Transverse colon (tissue), 4 donors: Measurements from ENCODE around the gene SORCS3. TPM values are rescaled to one million over a fixed set of nuclear protein-coding genes. Genes with fewer than 3 reads are reported as not detected.

Source experiments
- DNase-seq: peaks from one replicate; pipeline ENCODE4 v3.0.0-alpha.2; 2019
- H3K27ac ChIP-seq, 4 donors: fragments of 200-600 bp; sonication (generic); 2 replicates each; pipeline ENCODE4 v1.5.1; 2016 to 2018; ENCODE audit warnings: inconsistent platforms in 4 of 4
- H3K27me3 ChIP-seq: fragments of 200-600 bp; sonication (generic); 2 replicates; pipeline ENCODE4 v1.5.1; 2017; ENCODE audit warnings: inconsistent platforms
- H3K36me3 ChIP-seq, 4 donors: fragments of 200-600 bp; sonication (generic); 2 replicates each; pipeline ENCODE4 v1.5.1; 2017 to 2019; ENCODE audit warnings: inconsistent platforms in 4 of 4
- H3K4me1 ChIP-seq, 4 donors: fragments of 200-600 bp; sonication (generic); 2 replicates each; pipeline ENCODE4 v1.5.1; 2017 to 2020; ENCODE audit warnings: inconsistent platforms in 4 of 4
- H3K4me3 ChIP-seq, 4 donors: fragments of 200-600 bp; sonication (generic); 1 replicate in 1 of 4; 2 replicates in 3 of 4; pipeline versions ENCODE4 v1.5.1 to v1.6.1; 2017 to 2019; ENCODE audit warnings: inconsistent platforms in 4 of 4
- H3K9me3 ChIP-seq, 2 donors: fragments of 200-600 bp; sonication (generic); 2 replicates each; pipeline ENCODE4 v1.5.1; 2017 to 2019; ENCODE audit warnings: inconsistent platforms in 2 of 2
- EP300 ChIP-seq: sonication (generic); formaldehyde crosslinking; IDR thresholded peaks from one replicate; pipeline ENCODE4 v1.6.1; 2017; ENCODE audit warnings: antibody characterized with exemption, low read depth
- POLR2A ChIP-seq: fragments of 450-650 bp; IDR thresholded peaks from one replicate; pipeline ENCODE4 v1.6.1; 2016; ENCODE audit warnings: antibody characterized with exemption, mild to moderate bottlenecking, moderate library complexity
- POLR2AphosphoS5 ChIP-seq, 3 donors: sonication (generic); formaldehyde crosslinking; IDR thresholded peaks; one replicate each; pipeline ENCODE4 v1.6.1; 2016; ENCODE audit warnings: antibody characterized with exemption in 3 of 3
- WGBS, 2 donors: methylation state at CpG; one replicate each; pipeline ENCODE4 v1.1.5; 2018; ENCODE audit warnings: low coverage in 1 of 2; 5-methylcytosine and 5-hydroxymethylcytosine counted together
- in situ Hi-C, 4 donors: fragments of 200-750 bp; cut with MboI; loops; one replicate each; pipeline versions ENCODE4 v1.15.0 to v1.15.1; 2017; ENCODE audit warnings: low sequenced_read_pairs in 3 of 4, low pct_ligation_motif_present in 1 of 4, low pct_unique_long_range_greater_than_20kb in 1 of 4
- intact Hi-C: fragments of 100-400 bp; cut with DNase I; formaldehyde crosslinking; loops from one replicate; pipeline ENCODE4 v1.15.1; 2023; ENCODE audit warnings: low total_unique reads
- total RNA-seq, 4 donors: library from RNA; depleted of rRNA; stranded (reverse); fragments of >200 nt; gene quantifications; one replicate each; pipeline ENCODE4 v1.1.0, GENCODE V29; 2016
- TF ChIP-seq, protein P1 (sequence below), 5 experiments: fragments of 200-600 bp in 3 of 5; fragments of 450-650 bp in 2 of 5; sonication (generic) in 3 of 5; IDR thresholded peaks; 1 replicate in 2 of 5; 2 replicates in 3 of 5; pipeline ENCODE4 v1.5.1; 2016 to 2017; ENCODE audit warnings: antibody characterized with exemption in 5 of 5, inconsistent platforms in 3 of 5, mild to moderate bottlenecking in 2 of 5, moderate library complexity in 1 of 5

Gene SORCS3
- total RNA-seq, 4 donors from 2014 or later: 0.14 to 0.32 TPM; not detected in 2

GRCh38 chr10:104872691-104873090 lies 231.6 kb downstream of the SORCS3 start:
- WGBS, 2 donors: 50 to 78% methylated on average over 1 to 2 of the region's 2 CpGs
- intact Hi-C loops: no loop called here

GRCh38 chr10:104873161-104873560 lies 232.1 kb downstream of the SORCS3 start:
- no peak for DNase-seq
- in situ Hi-C loops: no loop called here
- H3K9me3 ChIP-seq: no peaks in the 10 kb centered on the region
- H3K4me1 ChIP-seq: no peaks in the 10 kb centered on the region
- no peak overlapping the region for H3K4me3 ChIP-seq
- H3K36me3 ChIP-seq: no peaks in the 10 kb centered on the region
- intact Hi-C loops: no loop called here
- no peak overlapping the region for H3K27ac ChIP-seq
- H3K27me3 ChIP-seq: no peaks in the 10 kb centered on the region
- TF ChIP-seq POLR2A: no peak
- TF ChIP-seq, protein P1, sequence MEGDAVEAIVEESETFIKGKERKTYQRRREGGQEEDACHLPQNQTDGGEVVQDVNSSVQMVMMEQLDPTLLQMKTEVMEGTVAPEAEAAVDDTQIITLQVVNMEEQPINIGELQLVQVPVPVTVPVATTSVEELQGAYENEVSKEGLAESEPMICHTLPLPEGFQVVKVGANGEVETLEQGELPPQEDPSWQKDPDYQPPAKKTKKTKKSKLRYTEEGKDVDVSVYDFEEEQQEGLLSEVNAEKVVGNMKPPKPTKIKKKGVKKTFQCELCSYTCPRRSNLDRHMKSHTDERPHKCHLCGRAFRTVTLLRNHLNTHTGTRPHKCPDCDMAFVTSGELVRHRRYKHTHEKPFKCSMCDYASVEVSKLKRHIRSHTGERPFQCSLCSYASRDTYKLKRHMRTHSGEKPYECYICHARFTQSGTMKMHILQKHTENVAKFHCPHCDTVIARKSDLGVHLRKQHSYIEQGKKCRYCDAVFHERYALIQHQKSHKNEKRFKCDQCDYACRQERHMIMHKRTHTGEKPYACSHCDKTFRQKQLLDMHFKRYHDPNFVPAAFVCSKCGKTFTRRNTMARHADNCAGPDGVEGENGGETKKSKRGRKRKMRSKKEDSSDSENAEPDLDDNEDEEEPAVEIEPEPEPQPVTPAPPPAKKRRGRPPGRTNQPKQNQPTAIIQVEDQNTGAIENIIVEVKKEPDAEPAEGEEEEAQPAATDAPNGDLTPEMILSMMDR (IDR thresholded peaks at IDR 0.05): no peak
- no peak for TF ChIP-seq EP300

More at GRCh38 chr10:104872691-104873090, 231.6 kb downstream of the SORCS3 start:
- no peak for TF ChIP-seq POLR2A
- no peak for TF ChIP-seq EP300
- TF ChIP-seq, protein P1 (IDR thresholded peaks at IDR 0.05): no peak
- no peak for TF ChIP-seq POLR2AphosphoS5 (IDR thresholded peaks at IDR 0.05)
- H3K27ac ChIP-seq: no peak overlapping the region
- no peak overlapping the region for H3K4me3 ChIP-seq
- no peaks in the 10 kb centered on the region for H3K27me3 ChIP-seq
- DNase-seq: no peak
- no peaks in the 10 kb centered on the region for H3K9me3 ChIP-seq
- no peaks in the 10 kb centered on the region for H3K4me1 ChIP-seq
- no peaks in the 10 kb centered on the region for H3K36me3 ChIP-seq
- in situ Hi-C loops: no loop called here

- H3K4me3 ChIP-seq: no peak overlapping the region
- no peaks in the 10 kb centered on the region for H3K9me3 ChIP-seq
- no peaks in the 10 kb centered on the region for H3K27me3 ChIP-seq
- H3K36me3 ChIP-seq: no peaks in the 10 kb centered on the region
- DNase-seq: no peak
- in situ Hi-C loops (no loop called here), intact Hi-C loops (no loop called here)
- H3K4me1 ChIP-seq: no peaks in the 10 kb centered on the region
- no peak for TF ChIP-seq POLR2A
- no peak for TF ChIP-seq EP300
- TF ChIP-seq, protein P1 (IDR thresholded peaks at IDR 0.05): no peak
- TF ChIP-seq POLR2AphosphoS5 (IDR thresholded peaks at IDR 0.05): no peak
- H3K27ac ChIP-seq: no peak overlapping the region
- 53 to 63% methylated on average over 1 of the region's 1 CpG for WGBS, 2 donors
These were observed 234.5 kb downstream of the SORCS3 start for GRCh38 chr10:104875561-104875960.

GRCh38 chr10:104880624-104881398 lies 239.7 kb downstream of the SORCS3 start:
- 67 to 68% methylated on average over 3 to 5 of the region's 5 CpGs for WGBS, 2 donors
- Histone ChIP-seq H3K36me3 (no peaks in the 10 kb centered on the region), H3K27ac (no peak overlapping the region), H3K4me1 (no peaks in the 10 kb centered on the region), H3K4me3 (no peak overlapping the region), H3K27me3 (no peaks in the 10 kb centered on the region), H3K9me3 (no peaks in the 10 kb centered on the region)
- TF ChIP-seq EP300: no peak
- TF ChIP-seq, protein P1 (IDR thresholded peaks at IDR 0.05): no peak
- no peak for TF ChIP-seq POLR2AphosphoS5 (IDR thresholded peaks at IDR 0.05)
- no peak for TF ChIP-seq POLR2A
- in situ Hi-C loops (no loop called here), intact Hi-C loops (no loop called here)
- DNase-seq: no peak
